ENCODE results near the gene PPP1R14C.

The PPP1R14C gene

DNA sequence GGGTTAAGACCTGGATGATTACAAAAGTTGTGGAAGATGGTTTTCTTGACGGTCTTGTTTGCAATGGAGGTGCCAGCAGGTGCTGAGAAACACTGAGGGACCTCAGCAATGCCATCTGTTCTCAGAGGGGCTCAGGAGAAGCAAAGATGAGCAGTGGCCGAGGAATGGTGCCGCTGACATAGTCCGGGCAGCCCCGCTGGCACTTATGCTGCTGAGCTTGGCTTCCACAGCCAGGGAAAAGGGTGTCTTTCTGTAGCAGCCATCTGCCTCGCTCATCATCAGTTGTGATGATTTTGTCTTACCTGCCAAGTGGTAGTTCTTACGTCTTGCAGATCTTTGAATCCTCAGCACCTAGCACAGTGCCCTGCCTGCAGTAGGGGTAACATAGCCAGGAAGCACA lies 55.7 kb downstream of the PPP1R14C start:
- no peak for DNase-seq

GRCh38 chr6:150199241-150199640 lies 56.4 kb downstream of the PPP1R14C start:
- DNase-seq = no peak

GRCh38 chr6:150200428-150201100 lies 57.7 kb downstream of the PPP1R14C start:
- DNase-seq = no peak

DNA sequence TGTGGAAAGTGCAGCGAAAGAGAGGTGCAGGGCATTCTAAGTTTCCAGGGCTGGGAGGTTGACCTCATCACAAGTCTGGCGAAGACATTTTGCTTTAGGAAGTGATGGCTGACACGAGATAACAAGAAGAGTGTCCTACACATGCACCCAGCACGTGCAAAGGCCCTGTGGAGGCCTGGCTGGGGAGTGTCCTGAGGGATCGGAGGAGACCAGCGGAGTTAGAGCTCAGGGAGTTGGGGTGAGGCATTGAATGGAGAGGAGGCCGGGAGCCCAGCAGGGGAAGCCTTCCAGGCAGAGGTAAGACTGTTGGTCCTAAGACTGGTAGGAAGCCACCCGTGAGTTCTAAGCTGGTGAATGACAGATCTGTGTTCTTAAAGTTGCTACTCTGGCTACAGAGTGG lies 58.4 kb downstream of the PPP1R14C start:
- DNase-seq = no peak

- DNase-seq = no peak
Measured at GRCh38 chr6:150201772-150202329, 59.0 kb downstream of the PPP1R14C start.

DNA sequence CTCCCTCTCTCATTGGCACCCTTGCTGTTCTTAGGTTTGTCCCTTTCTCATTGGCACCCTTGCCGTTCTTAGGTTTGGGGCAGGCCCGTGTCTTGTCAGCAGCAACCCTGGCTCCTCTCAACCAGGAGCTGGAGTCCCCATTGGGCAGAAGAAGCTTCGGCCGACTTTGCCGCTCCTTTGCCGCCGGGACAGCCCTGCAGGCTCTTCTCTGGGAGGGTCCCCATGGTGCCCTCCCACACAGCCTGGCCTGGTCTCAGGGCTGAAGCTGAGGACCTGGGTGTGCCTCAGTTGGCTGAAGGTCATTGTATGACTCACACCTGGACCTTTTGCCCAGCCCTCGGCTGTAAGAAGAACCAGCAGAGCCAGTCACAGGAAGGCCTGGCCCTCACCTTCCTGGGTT lies 59.6 kb downstream of the PPP1R14C start:
- no peak for DNase-seq

GRCh38 chr6:150202934-150203333 lies 60.1 kb downstream of the PPP1R14C start:
- no peak for DNase-seq

DNA sequence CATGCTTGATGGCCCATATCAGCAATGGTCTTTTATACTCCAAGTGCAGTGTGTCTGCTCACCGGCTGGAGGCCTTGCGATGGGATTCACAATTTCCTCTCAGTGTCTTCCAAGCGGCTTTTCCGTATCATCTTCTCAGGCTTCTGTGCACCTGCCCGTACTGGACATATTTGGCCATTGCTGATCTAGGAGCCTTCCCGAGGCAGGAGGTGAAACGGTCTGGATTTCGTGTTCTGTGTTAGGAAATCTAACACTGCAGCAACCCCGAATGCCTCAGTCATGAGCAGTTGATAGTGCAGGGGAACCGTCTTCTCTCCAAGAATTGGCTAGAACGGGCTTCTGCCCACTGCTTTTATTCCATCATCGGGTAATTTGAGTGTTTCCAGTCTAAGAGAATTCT lies 60.5 kb downstream of the PPP1R14C start:
- DNase-seq = no peak

GRCh38 chr6:150203871-150204545 lies 61.2 kb downstream of the PPP1R14C start:
- no peak for DNase-seq

DNA sequence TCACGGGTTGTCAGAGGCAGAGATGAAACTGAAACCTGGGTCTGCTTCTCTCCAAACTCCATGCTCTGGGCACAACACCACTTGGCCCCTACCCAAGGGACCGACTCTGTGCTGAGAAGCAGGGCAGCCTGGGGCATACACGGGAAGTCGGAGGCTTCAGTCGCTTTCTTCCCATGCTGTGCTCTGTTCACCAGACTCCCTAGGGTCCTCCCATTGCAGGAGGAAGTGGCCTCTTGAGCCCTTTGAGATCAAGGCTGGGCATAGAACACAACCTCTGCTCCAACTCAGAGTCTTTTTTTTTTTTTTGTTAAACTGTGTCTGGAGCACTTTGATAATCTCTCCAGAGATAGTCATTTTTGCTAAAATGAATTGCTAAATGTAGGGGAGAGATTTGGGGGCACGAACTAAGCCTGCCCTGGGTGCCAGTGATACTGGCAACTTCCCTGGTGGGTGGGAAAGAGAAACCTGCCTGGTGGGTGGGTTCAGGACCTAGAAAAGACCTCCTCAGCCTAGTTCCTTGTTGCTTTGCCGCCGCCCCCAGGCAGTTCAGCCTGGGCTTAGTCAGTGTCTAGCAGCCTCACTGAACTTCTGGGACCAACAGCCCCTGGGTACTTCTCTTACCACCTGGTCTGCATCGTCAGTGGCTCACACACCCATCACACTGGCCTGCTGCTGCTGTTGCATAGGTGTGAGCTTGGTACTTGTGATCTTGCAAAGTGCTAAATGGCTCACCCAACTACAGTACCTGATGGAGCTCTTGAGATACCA lies 62.0 kb downstream of the PPP1R14C start:
- no peak for DNase-seq

DNA sequence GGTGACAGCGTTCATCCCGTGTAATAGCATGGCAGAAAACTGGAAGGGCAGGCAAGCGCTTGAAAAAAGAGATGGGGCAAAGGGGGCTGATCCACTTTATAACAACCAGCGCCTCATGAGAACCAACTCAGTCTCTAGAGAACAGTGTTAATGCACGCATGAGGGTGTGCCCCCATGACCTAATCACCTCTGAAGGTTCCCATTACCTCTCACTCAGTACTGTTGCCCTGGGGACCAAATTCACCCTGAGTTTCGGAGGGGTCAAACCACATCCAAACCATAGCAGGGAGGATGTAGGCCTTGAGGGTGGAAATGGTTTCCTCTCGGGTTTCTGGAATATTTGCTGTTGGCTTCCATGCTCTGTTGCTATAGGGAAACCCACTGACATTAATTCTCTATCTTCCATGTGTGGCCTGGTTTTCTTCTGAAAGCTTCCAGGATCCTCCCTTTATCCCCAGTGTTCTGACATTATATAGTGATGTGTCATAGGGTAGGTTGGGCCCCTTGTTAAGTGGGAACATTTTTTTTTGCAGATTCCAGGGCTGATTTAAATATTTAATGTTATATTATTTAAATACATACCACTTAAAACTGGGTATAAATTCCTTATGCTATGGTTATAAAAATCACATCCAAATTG lies 65.2 kb downstream of the PPP1R14C start:
- DNase-seq = no peak

DNA sequence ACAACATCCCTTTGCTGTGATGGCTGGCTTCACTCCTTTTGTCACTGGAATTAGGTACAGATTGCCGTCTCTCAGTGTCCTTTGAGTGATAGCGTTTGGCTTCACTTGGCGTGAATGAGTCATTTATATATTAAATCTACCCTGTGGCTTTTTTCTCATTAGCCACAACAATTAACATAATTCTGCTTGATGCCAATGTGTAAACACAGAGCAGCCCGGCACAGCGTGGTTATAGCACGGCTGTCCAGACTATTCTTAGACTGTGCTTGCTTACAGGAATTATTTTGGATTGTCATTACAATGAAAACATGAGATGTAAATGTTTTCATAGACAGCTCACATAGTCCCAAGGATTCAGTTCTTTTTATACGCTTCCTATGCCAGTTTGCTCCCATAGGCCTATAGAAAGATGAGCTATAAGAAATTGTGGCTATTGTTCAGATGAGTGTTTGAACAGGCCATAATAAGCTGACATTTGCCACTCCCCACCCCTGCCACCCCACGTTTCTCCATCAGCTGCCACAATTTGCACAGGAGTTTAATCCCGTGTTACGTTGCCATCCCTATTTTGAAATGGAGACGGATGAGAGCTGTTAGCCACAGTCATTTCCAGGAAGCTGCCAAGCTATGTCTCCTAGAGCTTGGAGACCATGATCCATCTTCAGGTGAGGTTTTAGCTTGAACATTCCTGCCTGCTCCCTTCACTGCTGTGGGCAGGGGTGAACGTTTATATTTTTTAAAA lies 65.9 kb downstream of the PPP1R14C start:
- DNase-seq = no peak

GRCh38 chr6:150209415-150209814 lies 66.6 kb downstream of the PPP1R14C start:
- no peak for DNase-seq

DNA sequence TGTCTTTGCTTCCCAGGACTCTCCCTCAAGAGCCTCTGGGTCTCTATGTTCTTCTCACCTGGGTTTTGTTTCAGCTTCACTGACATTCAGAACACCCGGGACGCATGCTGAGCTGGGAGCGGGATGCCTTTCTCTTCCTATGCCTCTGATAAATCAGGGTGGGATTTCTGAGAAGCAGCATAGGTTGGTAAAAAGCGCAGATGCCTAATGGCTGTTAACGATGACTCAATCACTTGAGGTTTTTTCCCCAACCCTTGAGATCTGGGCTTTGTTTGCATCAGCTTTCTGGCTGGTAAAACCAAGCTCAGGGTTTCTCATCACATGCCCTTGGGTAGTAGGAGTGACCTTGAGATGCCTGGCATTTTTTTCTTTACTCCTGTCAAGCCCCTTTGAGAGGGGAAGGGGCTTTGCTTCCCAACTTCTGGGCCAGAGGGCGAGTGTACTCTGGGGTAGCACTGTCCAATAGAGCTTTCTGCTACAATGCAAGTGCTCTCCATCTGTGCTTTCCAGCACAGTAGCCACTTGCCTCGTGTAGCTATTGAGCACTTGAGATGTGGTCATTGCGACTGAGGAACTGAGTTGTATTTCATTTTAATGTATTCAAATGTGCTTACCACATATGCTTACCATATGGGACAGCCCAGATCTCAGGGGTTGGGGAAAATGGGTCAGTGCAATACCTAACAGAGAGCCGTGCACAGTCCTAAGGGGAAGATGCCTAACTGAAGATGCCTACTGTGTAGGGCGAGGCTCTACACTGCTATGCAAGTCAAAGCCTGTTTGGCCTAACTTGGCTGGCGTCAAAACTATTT lies 69.1 kb downstream of the PPP1R14C start:
- DNase-seq = no peak

DNA sequence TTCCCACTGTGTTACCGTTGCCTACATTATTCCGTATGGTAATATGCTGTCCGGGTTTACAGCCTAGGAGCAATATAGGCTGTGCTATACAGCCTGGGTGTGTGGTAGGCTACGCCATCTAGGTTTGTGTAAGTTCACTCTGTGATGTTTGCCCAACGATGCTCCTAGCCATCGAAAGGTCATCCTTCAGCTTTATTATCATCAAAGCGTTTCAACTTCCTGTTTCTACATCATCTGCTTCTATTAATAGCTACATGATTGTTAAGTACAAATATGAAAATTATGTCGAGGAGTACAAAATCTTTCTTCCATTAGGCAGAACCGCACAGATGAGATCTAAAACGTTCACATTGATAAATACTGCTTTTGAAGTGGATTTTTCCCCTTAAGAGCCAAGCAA lies 69.9 kb downstream of the PPP1R14C start:
- no peak for DNase-seq

GRCh38 chr6:150213301-150213700 lies 70.5 kb downstream of the PPP1R14C start:
- DNase-seq = no peak

GRCh38 chr6:150214310-150214709 lies 71.5 kb downstream of the PPP1R14C start:
- DNase-seq = no peak

DNA sequence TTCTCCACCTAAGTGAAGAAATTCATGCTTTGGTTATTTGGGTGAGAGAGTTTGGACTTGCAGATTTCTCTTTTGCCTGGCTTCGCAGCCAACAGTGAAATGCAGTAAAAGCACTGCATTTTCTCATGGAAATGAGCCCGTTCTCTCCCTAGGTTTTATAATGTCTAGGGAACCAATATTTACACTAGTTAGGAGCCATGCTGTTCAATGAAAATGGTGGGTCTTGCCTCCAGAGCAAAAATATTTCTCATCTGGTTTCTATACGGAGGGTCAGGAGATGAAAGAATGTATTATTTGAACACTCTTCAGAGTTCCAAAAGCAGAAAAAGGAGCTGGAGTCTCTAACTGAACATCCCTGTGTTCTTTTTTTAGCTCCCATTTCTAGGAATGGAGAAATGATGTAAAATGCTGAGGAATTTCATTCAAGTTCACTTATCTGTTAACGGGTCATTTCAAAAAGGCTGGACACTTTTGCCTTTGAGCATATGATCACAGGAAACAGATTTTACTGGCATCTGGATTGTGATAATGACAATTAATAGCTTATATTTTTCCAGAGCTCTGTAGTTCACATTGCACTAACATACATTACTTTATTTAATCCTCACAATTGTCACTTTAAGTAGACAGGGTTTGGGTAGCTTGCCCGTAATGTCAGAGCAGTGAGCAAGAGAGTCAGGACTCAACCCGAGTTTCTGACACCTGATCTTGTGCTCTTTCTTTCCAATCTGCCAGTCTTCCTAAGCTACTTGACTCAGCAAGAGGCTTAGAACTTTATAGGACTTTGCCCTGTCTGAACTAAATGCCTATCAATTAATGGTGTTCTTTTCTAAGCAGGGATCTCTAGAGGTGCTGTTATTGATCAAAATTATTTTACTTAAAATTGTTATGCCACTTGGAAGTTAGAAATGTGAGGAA lies 78.0 kb downstream of the PPP1R14C start:
- no peak for DNase-seq

GRCh38 chr6:150224820-150225219 lies 82.0 kb downstream of the PPP1R14C start:
- no peak for DNase-seq

DNA sequence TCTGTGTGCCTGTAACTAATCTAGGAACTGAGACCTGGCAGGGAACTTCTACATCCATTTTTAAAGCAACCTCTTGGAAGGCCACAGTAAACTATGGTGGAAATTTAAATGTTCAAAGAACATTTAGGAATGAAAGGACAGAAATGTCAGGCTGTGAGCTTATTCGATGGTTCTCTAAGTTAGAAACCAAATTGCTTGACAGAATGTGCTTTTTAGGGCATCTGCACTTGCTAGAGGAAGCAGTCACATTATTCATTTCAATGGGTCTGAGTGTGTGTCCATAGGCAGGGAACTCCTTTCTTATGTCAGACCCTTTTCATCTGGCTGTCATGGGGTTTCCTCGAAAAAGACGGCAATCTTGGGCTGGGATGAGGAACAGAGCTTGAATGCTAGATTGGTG lies 84.4 kb downstream of the PPP1R14C start:
- no peak for DNase-seq
